OCI-LY1 (cell line): Measurements from ENCODE around the gene SLC2A10.
A peak's percentile ranks its signal among the peaks of the same experiment; 100 is the strongest.

Experiments
- H2AFZ ChIP-seq: fragments of 200-600 bp; sonication (generic), shearing (Covaris generic); 2 replicates; pipeline ENCODE4 v1.6.0; 2014; ENCODE audit warnings: antibody characterized with exemption, mild to moderate bottlenecking, low read length
- H3F3A ChIP-seq: fragments of 200-600 bp; sonication (generic), shearing (Covaris generic); 2 replicates; pipeline ENCODE4 v1.6.0; 2014; ENCODE audit warnings: mild to moderate bottlenecking, antibody characterized with exemption, low read length, moderate library complexity; ENCODE audit not compliant: insufficient read depth
- H3K27ac ChIP-seq: fragments of 200-600 bp; sonication (generic); 2 replicates; pipeline ENCODE4 v1.5.1; 2014; ENCODE audit warnings: low read length, mixed run types, mild to moderate bottlenecking, low read depth; ENCODE audit not compliant: poor library complexity, severe bottlenecking
- H3K27me3 ChIP-seq: fragments of 200-600 bp; sonication (generic); 2 replicates; pipeline ENCODE4 v1.6.0; 2014; ENCODE audit warnings: antibody characterized with exemption, mild to moderate bottlenecking, low read length, moderate library complexity; ENCODE audit not compliant: insufficient read depth
- H3K36me3 ChIP-seq: fragments of 200-600 bp; sonication (generic); 2 replicates; pipeline ENCODE4 v1.6.1; 2014; ENCODE audit warnings: mild to moderate bottlenecking, antibody characterized with exemption, low read length, moderate library complexity, mixed read lengths; ENCODE audit not compliant: insufficient read depth
- H3K4me1 ChIP-seq: fragments of 200-600 bp; sonication (generic); 2 replicates; pipeline ENCODE4 v1.5.1; 2014; ENCODE audit warnings: mild to moderate bottlenecking, low read length, moderate library complexity; ENCODE audit not compliant: insufficient read depth, severe bottlenecking
- H3K4me2 ChIP-seq: fragments of 200-600 bp; sonication (generic), shearing (Covaris generic); 2 replicates; pipeline ENCODE4 v1.6.1; 2014; ENCODE audit warnings: low read length
- H3K4me3 ChIP-seq: fragments of 200-600 bp; sonication (generic); 2 replicates; pipeline ENCODE4 v1.5.1; 2014; ENCODE audit warnings: low read length, low read depth, mild to moderate bottlenecking, mixed read lengths; ENCODE audit not compliant: poor library complexity, severe bottlenecking
- H3K79me2 ChIP-seq: fragments of 200-600 bp; shearing (Covaris generic); 2 replicates; pipeline ENCODE4 v1.6.1; 2016; ENCODE audit warnings: mixed run types, low read length, mixed read lengths; ENCODE audit not compliant: insufficient read depth
- H3K9ac ChIP-seq: fragments of 200-600 bp; sonication (generic), shearing (Covaris generic); 2 replicates; pipeline ENCODE4 v1.6.1; 2014; ENCODE audit warnings: mild to moderate bottlenecking, low read length, mixed read lengths
- H3K9me2 ChIP-seq: fragments of 200-600 bp; sonication (generic), shearing (Covaris generic); 2 replicates; pipeline ENCODE4 v1.6.1; 2014; ENCODE audit warnings: low read depth, mild to moderate bottlenecking, low read length, mixed read lengths
- H3K9me3 ChIP-seq: fragments of 200-600 bp; shearing (Covaris generic); 2 replicates; pipeline ENCODE4 v1.6.1; 2014; ENCODE audit warnings: low read length, mixed read lengths
- H4K20me1 ChIP-seq: fragments of 200-600 bp; sonication (generic), shearing (Covaris generic); 2 replicates; pipeline ENCODE4 v1.6.0; 2016; ENCODE audit warnings: mild to moderate bottlenecking, low read length; ENCODE audit not compliant: insufficient read depth
- EZH2 ChIP-seq: fragments of 200-600 bp; sonication (generic), shearing (Covaris generic); IDR thresholded peaks from 2 replicates; pipeline ENCODE4 v1.8.0; 2017; ENCODE audit warnings: borderline replicate concordance, mixed run types, mild to moderate bottlenecking, antibody characterized with exemption, low read length, moderate library complexity, mixed read lengths
- TF ChIP-seq, protein P1 (sequence below): fragments of 200-600 bp; sonication (generic), shearing (Covaris generic); IDR thresholded peaks from 2 replicates; pipeline ENCODE4 v1.5.1; 2017; ENCODE audit warnings: mild to moderate bottlenecking, antibody characterized with exemption, low read length, moderate library complexity, mixed read lengths

The SLC2A10 gene

DNA sequence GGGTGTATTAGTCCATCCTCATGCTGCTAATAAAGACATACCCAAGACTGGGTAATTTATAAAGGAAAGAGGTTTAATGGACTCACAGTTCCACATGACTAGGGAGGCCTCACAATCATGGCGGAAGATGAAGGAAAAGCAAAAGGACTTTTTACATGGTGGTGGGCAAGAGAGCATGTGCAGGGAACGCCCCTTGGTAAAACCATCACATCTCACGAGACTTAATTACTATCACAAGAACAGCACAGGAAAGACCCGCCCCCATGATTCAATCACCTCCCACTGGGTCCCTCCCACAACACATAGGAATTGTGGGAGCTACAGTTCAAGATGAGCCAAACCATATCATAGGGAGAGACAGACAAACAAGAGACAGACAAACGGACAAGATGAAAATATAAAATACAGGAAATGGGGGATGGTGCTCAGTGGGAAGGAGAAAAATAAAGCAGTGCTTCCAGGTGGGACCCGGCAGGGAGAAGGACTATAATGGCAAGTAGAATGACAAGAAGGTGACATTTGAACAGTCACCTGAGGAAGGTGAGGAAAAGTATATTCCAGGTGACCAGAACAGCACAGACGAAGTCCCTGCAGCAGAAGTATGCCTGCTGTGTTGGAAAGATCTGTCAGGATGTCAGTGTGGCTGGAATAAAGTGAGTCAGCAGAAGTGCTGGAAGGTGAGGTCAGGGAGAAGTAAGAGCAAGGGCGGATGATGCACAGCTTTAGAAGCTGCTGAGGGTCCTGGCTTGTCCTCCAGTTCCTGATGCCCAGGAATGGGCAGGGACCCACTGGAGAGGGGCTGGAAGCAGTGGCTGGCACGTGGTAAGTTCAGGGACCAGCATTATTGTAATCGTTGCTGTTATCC, 61.1 kb downstream of the SLC2A10 start:
- no peak overlapping the region for H3K4me3 ChIP-seq
- no peaks in the 10 kb centered on the region for H3K9me2 ChIP-seq
- H3K36me3 ChIP-seq = no peaks in the 10 kb centered on the region
- H3F3A ChIP-seq = no peaks in the 10 kb centered on the region
- no peak overlapping the region for H3K27ac ChIP-seq
- no peaks in the 10 kb centered on the region for H3K27me3 ChIP-seq
- H3K79me2 ChIP-seq = no peaks in the 10 kb centered on the region
- H3K9ac ChIP-seq = no peak overlapping the region
- TF ChIP-seq, protein P1, sequence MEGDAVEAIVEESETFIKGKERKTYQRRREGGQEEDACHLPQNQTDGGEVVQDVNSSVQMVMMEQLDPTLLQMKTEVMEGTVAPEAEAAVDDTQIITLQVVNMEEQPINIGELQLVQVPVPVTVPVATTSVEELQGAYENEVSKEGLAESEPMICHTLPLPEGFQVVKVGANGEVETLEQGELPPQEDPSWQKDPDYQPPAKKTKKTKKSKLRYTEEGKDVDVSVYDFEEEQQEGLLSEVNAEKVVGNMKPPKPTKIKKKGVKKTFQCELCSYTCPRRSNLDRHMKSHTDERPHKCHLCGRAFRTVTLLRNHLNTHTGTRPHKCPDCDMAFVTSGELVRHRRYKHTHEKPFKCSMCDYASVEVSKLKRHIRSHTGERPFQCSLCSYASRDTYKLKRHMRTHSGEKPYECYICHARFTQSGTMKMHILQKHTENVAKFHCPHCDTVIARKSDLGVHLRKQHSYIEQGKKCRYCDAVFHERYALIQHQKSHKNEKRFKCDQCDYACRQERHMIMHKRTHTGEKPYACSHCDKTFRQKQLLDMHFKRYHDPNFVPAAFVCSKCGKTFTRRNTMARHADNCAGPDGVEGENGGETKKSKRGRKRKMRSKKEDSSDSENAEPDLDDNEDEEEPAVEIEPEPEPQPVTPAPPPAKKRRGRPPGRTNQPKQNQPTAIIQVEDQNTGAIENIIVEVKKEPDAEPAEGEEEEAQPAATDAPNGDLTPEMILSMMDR = no peak
- H4K20me1 ChIP-seq = no peaks in the 10 kb centered on the region
- no peak overlapping the region for H3K4me2 ChIP-seq
- H3K4me1 ChIP-seq = no peaks in the 10 kb centered on the region
- H3K9me3 ChIP-seq = no peaks in the 10 kb centered on the region
- no peak overlapping the region for H2AFZ ChIP-seq

DNA sequence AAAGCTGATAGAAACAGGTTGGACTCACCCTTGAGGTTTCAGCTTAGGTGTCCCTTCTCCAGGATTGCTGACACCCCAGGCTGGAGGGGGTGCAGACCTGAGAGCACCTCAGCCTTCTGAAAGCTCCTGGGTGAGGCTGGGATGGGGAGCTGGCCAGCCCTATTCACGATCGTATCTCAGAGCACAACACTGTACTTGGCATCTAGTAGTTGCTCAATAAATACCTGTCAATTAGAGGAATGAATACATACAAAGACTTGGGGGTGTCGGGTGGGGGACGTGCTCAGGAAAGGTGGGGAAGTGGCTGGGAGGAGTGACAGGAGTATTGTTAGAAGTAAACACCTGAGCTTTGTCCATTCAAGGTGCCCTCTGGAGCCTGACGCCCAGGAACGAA, 61.7 kb downstream of the SLC2A10 start:
- no peak overlapping the region for H3K4me2 ChIP-seq
- no peak for TF ChIP-seq EZH2
- TF ChIP-seq, protein P1 = no peak
- no peaks in the 10 kb centered on the region for H3K9me3 ChIP-seq
- no peaks in the 10 kb centered on the region for H4K20me1 ChIP-seq
- H3K9ac ChIP-seq = no peak overlapping the region
- H3F3A ChIP-seq = no peaks in the 10 kb centered on the region
- H3K36me3 ChIP-seq = no peaks in the 10 kb centered on the region
- H2AFZ ChIP-seq = no peak overlapping the region
- H3K79me2 ChIP-seq = no peaks in the 10 kb centered on the region
- H3K4me1 ChIP-seq = no peaks in the 10 kb centered on the region
- H3K27me3 ChIP-seq = no peaks in the 10 kb centered on the region
- no peak overlapping the region for H3K4me3 ChIP-seq
- no peak overlapping the region for H3K27ac ChIP-seq
- H3K9me2 ChIP-seq = no peaks in the 10 kb centered on the region

DNA sequence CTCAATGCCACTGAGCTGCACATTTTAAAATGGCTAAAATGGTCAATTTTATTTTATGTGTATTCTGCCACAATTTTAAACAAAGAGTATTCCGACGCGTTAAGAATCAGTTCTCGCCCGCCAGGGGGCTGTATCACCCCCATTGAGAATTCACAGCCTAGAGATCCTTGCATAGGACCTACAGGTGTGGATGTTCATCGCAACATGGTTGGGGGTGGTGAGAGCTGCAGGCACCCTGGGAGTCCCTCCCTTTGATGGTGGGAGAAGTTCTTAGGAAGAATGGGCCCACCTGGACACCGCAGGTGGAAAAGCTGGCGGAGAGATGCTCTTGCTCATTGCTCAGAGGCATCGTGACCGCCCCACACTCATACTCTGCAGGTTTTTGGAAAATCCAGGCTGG, 63.5 kb downstream of the SLC2A10 start:
- Histone ChIP-seq H3K27me3 (no peaks in the 10 kb centered on the region), H2AFZ (no peak overlapping the region), H3K79me2 (no peaks in the 10 kb centered on the region), H3K36me3 (no peaks in the 10 kb centered on the region), H3K9ac (no peak overlapping the region), H4K20me1 (no peaks in the 10 kb centered on the region), H3K27ac (no peak overlapping the region), H3K4me2 (no peak overlapping the region), H3F3A (no peaks in the 10 kb centered on the region), H3K9me3 (no peaks in the 10 kb centered on the region), H3K4me3 (no peak overlapping the region), H3K4me1 (no peaks in the 10 kb centered on the region), H3K9me2 (no peaks in the 10 kb centered on the region)
- TF ChIP-seq, protein P1 = peak; percentile 32
- no peak for TF ChIP-seq EZH2
